Hematopoietic multipotent progenitor cell treated with erythropoietin and hydrocortisone succinate and interleukin-3 and kit ligand, for 8 days (in vitro differentiated cells): ENCODE results near the gene TARS3.
A peak's percentile ranks its signal among the peaks of the same experiment; 100 is the strongest.
"Not testable (repeated sequence)": the region's sequence is repeated elsewhere in the genome, so short reads cannot be mapped to it uniquely, and the experiment has no call there.

Experiments
- DNase-seq: peaks from one replicate; pipeline ENCODE4 v3.0.0-alpha.2; 2015

TARS3 gene

DNA sequence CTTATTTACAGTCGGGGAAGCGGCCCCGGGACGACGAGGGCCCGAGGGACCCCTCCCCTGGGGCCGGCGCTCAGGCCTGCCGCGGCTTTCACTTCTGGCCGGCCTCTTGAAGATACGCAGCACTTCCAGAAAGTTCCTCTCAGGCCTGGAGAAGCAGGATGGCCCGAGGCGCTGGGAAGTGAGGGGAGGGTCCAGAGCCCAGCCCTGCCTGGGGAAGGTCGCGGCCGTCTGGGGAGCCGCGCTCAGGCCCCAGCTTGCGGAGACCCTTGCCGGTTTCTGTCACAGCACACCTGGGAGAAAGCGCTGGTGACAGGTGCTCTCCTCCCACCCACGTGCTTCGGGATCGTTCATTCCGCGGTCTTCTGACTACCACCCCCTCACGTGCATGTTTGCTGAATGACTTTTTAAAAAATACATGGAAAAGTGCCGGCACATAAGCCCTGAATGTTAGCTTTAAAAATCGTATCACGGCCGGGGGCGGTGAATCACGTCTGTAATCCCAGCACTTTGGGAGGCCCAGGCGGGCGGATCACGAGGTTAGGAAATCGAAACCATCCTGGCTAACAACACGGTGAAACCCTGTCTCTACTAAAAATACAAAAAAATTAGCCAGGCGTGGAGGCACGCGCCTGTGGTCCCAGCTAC lies 71.4 kb downstream of the TARS3 start:
- DNase-seq, result no peak

DNA sequence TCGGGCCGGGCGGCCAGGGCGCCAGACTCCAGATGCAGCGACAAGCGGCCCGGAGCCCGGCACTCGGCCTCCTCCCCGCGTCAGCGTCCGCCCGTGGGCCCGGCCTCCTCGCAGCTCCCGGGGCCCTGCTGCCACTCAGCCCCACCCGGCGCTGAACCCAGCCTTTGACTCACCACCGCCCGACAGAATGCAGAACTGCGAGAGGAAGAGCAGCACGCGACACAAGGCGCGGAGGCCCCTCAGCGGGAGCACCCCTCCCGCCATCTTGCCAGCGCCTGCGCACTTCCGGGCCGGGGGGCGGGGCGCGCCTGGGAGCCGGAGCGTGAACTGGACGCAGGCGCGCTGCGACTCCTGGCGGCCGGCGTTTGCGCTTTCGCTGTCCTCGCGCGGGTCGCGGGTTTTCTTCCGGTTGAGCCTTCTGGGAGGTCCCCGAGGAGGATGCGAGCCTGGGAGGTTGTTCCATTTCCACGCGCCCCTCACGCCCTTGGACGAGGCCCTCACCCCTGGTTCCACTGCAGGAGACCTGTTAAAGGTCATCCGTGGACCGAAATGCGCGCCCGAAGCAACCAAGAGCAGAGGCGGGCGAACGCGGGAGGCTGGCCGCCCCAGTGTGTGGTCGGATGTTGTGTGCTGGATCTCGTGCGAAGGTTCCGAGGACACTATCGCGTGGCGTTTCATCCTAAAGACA lies 72.0 kb downstream of the TARS3 start, which contains the start of gene TM2D3:
TM2D3 (minus strand) TSS at position 284 of the 688 bp plus-strand sequence; CDS start at position 264, 20 bp downstream.
- DNase-seq, result peak; percentile 91

DNA sequence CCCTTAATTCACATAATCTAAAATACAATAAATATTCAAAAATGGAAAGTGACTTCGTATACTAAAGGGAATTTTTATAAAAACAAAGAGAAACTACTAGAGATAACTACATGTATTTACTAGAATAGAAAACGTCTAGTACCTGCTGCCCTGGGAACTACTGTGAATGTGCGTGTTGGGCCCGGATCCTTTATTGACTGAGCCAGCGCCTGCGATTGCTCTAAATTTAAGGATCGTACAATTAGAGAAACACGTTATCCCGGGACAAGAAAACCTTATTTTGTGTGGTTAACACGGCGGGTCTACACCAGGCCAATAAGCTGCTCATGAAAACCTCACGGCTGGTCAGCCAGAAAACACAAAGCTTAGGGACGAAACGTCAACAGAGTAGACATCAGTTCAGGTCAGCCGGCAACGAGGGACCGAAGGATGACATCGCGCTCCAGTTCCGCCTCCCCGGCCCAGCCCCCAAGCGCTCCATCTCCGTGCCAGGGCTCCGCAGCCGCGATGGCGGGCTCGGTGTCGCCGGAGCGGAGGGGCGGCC lies 72.6 kb downstream of the TARS3 start:
- peak; percentile 51 for DNase-seq

DNA sequence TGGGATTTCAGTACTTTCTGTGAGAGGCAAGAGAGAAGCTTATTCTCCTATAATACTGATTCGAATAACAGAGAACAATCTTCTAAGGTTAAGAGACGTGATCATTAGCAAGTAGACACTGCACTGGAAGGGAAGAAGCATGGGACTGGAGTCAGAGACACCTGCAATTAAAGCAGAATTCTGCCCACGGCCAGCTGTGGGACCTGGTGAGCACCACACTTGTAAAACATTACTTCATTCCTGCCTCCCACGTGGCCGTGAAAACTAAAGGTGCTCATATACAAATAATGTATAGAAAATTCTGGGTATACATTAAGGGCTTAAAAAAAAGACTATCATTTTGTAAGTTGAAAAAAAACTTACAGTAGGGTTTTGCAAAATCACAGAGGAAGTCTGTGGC lies 74.1 kb downstream of the TARS3 start:
- no peak for DNase-seq

DNA sequence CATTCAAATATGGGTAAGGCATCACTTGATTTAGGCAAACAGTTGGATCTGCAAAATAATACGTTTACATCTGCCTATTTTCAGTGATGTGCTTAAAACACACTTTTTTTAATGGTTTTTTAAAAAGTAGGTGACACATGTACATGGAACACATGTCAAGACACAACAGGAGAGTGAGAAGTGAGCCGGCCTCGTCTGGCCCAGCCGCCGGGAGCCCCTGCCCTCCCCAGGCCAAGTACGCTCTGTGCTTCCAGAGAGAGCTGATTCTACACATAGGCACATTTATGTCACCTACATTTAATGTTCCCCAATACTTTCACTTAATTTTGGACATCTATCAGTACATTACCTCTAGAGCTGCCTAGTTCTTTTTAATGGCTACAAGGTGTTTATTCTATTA lies 75.9 kb downstream of the TARS3 start:
- no peak for DNase-seq

DNA sequence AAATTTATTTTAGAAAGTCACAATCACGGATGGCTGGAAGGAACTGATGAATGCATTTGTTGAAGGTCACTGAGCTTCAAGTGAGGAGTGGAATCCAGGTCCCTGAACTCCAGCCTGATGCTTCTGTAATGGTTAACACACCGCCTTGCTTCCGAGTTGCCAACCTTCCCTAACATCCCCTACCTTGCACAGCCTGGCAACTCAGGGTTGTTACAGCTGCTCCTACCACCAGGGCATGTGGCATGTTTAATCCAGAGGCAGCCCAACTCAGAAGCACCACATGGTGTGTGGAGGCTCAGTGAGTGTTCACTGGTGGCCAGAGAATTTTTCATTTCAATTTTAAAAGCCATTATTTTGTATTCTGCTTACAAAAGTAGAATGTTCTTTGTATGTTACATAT lies 77.0 kb downstream of the TARS3 start:
- no peak for DNase-seq

DNA sequence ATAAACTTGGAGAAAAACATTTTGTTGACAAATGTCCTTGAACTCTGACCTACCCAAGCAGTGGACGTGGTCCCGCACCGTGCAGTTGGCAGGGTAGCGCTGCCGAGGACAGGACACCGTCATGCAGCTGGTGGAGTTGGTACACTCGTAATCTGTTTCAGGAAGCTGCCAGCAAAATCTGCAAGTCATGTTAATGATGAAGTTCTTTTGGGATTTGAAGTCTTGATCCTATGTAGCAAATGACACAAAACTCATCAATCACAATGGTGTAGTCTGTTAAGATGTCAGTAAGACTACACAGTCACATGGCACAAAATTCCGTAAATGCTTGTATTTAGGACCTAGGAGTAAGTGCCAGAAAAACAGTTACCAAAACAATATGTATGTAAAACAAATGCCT lies 77.6 kb downstream of the TARS3 start:
- peak; percentile 26 for DNase-seq

DNA sequence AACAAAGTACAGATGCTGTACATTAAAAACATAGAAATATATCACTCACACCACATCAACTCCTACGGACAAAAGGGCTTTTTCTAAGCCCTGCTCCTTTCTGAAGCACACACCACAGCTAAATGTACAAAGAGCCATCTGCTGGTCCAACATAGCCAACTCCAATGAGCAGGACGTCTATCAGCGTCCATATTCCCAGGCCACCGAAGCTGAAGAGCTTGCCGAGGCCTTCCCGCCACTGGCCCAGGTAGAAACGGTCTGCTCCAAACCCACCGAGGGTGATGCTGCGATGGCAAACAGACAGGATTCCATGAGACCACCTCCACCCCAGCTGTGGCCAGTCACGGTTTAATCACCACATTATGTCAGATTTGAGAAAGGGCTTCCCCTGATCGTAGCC lies 81.9 kb downstream of the TARS3 start:
- DNase-seq, result no peak

DNA sequence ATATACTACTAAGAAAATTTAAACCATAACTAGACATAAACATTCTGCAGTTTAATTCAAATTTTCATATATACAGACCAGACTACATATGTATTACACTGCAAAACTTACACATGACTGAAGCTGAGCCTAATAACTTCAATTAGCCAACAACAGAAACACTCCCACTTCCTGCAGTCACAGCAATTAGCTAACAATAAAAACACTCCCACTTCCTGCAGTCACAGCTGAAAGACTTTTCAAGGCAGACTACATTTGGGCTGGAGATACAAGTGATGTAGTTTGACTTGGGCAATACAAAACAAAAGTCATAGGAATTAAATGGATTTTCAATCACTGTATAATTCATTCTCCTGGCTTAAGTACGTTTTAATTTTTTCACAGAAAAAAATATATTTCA lies 82.4 kb downstream of the TARS3 start:
- DNase-seq, result no peak

DNA sequence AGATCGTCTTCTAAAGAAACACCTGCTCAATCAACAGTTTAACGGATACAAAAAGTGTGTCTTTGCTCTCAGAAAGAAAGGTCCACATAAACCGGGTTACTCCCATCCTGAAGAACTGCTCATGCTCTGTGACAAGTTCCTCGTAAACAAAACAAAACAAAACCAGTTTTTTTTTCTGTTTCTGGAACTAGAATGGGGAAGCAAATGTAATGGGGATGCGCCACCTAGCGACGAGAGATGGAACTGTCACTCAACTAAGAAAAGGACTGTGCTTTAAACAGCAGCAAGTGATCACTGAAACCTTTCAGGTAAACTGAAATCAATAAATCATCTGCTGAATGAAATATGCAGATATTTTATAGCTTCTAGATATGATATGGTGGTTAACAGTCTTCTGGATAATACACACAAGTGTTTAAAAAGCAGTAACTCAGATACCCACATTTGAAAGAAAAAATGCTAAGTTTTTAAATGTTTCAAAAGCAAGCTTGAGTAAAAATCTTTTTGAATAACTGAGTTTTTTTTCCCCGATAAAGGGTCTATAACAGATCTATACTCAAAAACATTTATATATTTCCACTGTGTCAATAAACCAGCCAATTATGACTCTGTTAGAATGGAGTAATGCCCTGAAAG lies 83.0 kb downstream of the TARS3 start:
- DNase-seq, result peak; percentile 80

DNA sequence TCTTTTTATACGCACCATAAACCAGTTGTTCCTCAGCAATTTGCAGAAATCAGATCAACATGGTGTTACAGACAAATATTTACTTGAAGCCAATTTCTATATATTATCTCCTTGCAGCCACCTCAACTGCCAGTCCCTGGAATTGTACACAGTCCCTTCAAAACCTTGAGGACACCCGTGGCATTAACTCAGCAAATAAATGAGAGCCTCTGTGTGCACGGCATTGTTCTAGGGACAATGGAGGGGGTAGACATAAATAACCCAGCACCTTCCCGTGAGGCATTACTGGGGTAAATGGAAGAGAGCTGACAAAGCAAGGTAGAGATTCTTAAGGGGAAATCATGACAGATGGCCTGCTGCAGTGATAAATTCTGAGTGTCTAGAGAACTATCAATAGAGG lies 84.6 kb downstream of the TARS3 start:
- DNase-seq, result no peak

DNA sequence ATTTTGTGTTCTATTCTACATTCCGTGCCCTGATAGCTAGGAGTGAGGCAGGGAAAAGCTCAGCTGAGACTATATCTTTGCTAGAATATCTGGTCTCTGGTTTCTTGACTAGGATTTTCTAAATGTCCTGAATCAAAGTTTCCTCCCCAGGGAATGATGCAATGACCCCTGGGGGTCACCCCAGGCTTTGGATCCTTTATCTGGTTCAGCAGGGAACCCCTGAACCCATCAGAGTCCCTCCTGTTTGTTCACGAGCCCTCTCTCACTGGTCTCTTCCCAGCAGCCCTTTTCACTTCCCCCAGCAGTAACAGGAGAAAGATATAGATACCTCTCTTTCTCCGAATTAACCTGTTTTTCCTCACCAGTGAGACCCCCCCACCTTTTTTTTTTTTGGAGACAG lies 86.4 kb downstream of the TARS3 start:
- DNase-seq, result no peak

DNA sequence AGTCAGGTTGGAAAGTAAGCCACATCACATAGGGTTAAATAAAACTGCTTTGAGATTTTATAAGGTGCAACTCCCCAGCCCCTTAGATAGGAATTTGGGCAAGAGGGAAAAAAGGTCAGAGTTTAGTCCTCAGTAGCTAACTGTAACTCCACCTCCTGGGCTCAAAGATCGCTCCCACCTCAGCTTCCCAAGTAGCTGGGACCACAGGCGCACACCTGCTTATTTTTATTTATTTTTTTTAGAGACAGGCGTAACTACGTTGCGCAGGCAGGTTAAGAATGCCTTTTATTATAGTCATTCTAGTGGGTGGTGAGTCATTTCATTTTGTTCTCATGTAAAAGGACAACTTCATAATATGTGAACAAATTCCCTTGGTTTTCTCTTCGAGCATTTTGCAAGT lies 86.8 kb downstream of the TARS3 start:
- DNase-seq, result no peak

DNA sequence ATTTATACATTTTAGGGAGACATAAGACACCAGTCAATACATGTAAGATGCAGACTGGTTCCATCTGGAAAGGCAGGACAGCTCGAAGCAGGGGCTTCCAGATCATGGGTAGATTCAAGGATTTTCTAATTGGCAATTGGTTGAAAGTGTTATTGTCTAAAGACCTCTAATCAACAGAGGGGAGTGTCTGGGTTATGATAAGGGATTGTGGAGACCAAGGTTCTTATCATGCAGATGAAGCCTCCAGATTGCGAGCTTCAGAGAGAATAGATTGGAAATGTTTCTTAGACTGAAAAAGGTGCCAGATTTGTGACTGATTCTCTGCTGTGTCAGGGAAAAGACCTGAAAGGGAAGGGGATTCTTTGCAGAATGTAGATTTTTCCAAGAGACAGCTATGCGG lies 87.2 kb downstream of the TARS3 start:
- DNase-seq, result no peak

DNA sequence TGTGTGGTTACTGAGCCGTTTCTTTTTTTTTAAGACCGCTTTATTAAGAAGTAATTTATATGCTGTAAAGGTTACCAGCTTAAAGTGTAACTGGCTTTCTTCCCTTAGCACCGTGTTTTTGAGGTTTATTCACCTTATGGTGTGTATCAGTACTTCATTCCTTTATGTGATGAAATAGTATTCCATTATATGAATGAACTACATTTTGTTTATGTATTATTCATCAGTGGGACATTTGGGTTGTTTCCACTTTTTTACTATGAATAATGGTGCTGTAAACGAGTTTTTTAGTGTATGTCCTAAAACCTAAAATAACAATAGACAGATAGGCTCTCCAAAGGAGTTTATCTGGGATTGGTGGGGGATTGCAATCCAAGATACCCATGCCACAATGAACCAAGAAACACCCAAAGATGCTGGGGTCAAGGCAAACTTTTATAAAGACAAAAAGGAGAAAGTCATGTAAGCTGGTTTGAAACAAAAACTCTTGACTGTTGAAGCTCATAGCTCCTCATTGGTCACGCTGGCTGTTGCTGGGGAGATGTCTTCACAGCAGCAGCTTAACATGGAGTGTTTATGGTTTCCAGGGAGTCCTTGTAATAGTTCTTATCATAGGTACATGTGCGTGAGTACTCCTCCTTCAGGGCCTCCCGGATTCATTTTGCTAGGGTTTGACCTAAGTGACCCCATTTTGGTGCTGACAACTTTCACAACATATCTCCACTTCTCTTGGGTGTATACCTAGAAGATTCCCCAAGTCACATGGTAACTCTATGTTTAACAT lies 88.1 kb downstream of the TARS3 start:
- DNase-seq, result no peak

DNA sequence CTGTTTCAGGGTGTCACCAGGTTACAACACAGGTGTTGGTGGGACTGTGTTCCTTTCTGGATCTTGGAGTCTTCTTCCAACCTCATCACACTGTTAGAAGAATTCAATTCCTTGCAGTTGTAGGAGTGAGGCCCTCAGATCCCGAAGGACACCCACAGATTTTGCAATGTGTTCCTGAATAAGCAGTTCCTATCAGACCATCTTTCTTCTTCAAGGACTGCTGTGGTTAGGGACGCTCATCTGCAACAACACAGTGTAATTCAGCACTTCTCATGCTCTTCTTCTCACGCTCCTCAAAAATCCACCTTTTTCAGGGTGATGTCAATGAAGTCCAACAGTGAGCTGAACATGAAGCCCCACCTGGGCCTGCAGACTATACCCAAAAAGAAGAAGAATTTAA lies 90.9 kb downstream of the TARS3 start:
- DNase-seq, result no peak

DNA sequence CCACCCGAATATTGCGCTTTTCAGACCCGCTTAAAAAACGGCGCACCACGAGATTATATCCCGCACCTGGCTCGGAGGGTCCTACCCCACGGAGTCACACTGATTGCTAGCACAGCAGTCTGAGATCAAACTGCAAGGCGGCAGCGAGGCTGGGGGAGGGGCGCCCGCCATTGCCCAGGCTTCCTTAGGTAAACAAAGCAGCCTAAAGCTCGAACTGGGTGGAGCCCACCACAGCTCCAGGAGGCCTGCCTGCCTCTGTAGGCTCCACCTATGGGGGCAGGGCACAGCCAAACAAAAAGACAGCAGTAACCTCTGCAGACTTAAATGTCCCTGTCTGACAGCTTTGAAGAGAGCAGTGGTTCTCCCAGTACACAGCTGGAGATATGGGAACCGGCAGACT lies 97.5 kb downstream of the TARS3 start:
- DNase-seq, result not testable (repeated sequence)

DNA sequence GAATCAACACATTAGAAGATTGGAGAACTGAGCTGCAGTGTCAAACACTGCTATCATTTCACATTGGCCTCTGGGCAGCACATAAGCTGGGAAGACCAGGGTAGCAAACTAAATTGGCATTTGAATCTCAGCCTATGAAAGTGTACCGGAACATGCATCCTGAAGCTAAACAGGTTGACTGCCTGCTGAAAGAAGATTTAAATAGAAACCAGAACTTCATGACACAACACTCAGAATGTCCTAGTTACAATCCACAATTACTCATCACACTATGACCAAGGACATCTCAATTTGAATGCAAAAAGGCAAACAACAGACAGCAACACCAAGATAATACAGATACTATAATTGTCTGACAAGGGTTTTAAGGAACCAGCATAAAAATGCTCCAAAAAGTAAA lies 98.3 kb downstream of the TARS3 start:
- DNase-seq, result no peak

DNA sequence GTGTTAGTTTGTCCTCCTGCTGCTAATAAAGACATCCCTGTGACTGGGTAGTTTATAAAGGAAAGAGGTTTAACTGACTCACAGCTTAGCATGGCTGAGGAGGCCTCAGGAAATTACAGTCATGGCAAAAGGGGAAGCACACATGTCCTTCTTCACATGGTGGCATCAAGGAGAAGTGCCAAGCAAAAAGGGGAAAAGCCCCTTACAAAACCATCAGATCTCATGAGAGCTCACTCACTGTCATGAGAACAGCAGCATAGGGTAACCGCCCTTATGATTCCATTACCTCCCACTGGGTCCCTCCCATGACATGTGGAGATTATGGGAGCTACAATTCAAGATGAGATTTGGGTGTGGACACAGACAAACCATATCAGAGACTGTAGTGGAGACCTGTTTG lies 99.1 kb downstream of the TARS3 start:
- DNase-seq, result no peak

DNA sequence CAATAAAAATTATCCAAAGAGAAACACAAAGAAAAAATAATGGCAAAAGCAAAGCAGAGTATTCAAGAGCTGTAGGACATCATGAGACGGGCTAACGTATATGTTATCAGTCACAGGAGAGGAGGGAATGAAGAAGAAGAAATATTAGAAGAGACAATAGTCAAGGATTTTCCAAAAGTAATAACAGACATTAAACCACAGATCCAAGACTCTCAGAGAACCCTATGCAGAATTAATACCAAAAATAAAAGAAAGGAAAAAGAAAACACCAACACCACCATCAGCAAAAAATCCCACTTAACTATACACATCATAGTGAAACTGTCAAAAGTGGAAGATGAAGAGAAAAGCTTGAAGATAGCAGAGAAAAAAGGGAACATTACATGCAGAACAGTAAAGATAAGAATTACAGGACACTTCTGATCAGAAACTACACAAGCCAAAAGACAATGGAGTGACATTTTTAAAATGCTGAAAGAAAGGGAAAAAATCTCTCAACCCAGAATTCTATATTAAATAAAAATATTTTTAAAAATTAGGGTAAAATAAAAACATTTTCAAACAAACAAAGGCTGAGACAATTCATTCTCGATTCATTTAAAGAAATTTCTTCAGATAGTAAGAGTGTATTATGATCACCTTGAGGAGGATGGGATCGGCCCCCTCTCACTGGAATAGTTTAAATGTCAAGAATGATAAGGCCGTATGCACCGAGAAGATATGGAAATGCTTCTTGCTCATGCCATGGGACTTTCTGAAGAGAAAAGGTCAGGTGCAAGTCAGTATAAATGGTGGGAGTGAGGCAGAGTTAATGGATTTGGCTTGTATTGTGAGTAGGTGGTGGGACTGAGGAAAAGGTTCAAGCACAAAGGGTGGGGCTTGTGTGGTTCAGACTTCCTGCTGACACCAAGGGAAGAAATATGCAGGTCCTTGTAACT lies 100.6 kb downstream of the TARS3 start:
- DNase-seq, result no peak

DNA sequence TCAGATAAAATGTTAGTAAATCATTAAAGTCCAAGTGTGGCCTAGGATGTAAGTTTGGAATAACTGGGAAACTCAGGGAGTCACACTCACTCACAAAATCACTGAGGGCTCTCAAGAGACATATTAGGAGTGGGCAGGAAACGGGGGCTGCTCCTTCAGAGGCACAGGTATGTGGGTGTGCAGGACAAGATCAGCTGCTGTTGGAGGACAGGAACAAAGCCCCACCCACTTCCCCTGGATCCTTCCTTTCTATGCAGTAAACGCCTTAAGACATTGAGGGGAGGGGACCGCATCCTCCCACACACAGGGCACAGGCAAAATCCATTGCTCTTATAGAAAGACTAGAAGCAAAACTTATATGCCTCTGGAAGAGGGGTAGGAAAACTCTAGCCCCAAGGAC lies 102.3 kb downstream of the TARS3 start:
- DNase-seq, result no peak

DNA sequence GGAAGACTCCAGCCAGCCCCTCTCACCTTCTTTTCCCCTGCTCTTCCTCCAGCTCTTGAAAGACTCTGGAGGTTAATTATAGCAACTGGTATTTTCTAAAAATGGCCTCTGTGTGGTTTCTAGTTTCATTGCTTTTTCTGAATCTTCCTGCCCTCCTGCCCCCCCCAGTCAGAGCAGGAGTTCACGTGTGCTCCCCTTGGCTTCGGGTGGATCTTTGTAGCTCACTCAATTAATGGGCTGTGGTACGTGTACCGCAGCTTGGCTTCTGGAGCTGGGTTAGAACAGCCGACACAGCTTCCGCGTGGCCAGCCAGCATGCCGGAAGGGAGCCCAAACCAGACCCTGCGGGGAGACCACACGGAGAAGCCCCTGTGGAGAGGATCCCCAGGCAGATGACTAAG lies 103.6 kb downstream of the TARS3 start:
- DNase-seq, result no peak

DNA sequence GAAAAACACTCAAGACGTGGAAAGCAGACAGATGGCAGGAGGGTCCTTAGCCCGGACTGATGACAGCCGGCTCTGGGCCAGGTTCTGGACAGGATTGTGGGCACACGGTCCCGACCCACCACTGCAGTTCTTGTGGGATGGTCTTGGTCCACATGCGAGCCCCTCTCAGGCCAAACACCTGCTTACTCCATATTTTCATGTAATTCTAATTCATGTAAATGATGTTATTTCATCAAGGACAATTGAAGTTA lies 104.7 kb downstream of the TARS3 start:
- no peak for DNase-seq
